ENCODE data around the gene ZBTB7C.

Gene ZBTB7C

GRCh38 chr18:48161191-48161910 is 247.8 kb downstream of the ZBTB7C start:
- peak in 1 of 2 experiments; percentile 87 for DNase-seq

- no peak for DNase-seq
Observed at GRCh38 chr18:48160622-48161021, 248.6 kb downstream of the ZBTB7C start.

- no peak for DNase-seq
Observed at GRCh38 chr18:48159816-48160215, 249.4 kb downstream of the ZBTB7C start.

- no peak for DNase-seq
Observed at GRCh38 chr18:48158721-48159120, 250.5 kb downstream of the ZBTB7C start.

GRCh38 chr18:48157956-48158355 is 251.2 kb downstream of the ZBTB7C start:
- no peak for DNase-seq

- no peak for DNase-seq
Observed at GRCh38 chr18:48155856-48156255, 253.3 kb downstream of the ZBTB7C start.

GRCh38 chr18:48154828-48155227 is 254.4 kb downstream of the ZBTB7C start:
- DNase-seq = no peak

- no peak for DNase-seq
Observed at GRCh38 chr18:48153613-48154481, 255.3 kb downstream of the ZBTB7C start.

GRCh38 chr18:48152549-48152948 is 256.6 kb downstream of the ZBTB7C start:
- no peak for DNase-seq

GRCh38 chr18:48151421-48152065 is 257.6 kb downstream of the ZBTB7C start:
- DNase-seq = no peak

GRCh38 chr18:48149020-48149685 is 260.0 kb downstream of the ZBTB7C start:
- no peak for DNase-seq

- no peak for DNase-seq
Observed at GRCh38 chr18:48142994-48143393, 266.2 kb downstream of the ZBTB7C start.

- no peak for DNase-seq
Observed at GRCh38 chr18:48142353-48142752, 266.8 kb downstream of the ZBTB7C start.

- no peak for DNase-seq
Observed at GRCh38 chr18:48140731-48141130, 268.5 kb downstream of the ZBTB7C start.

- DNase-seq = no peak
Observed at GRCh38 chr18:48139431-48140347, 269.5 kb downstream of the ZBTB7C start.

- DNase-seq = no peak
Observed at GRCh38 chr18:48138660-48139430, 270.3 kb downstream of the ZBTB7C start.

GRCh38 chr18:48138210-48138609 is 271.0 kb downstream of the ZBTB7C start:
- DNase-seq = no peak

- DNase-seq = no peak
Observed at GRCh38 chr18:48137374-48138081, 271.7 kb downstream of the ZBTB7C start.

- no peak for DNase-seq
Observed at GRCh38 chr18:48136827-48137373, 272.3 kb downstream of the ZBTB7C start.
